Measurements from ENCODE around the gene SLC43A3.

Gene SLC43A3

DNA sequence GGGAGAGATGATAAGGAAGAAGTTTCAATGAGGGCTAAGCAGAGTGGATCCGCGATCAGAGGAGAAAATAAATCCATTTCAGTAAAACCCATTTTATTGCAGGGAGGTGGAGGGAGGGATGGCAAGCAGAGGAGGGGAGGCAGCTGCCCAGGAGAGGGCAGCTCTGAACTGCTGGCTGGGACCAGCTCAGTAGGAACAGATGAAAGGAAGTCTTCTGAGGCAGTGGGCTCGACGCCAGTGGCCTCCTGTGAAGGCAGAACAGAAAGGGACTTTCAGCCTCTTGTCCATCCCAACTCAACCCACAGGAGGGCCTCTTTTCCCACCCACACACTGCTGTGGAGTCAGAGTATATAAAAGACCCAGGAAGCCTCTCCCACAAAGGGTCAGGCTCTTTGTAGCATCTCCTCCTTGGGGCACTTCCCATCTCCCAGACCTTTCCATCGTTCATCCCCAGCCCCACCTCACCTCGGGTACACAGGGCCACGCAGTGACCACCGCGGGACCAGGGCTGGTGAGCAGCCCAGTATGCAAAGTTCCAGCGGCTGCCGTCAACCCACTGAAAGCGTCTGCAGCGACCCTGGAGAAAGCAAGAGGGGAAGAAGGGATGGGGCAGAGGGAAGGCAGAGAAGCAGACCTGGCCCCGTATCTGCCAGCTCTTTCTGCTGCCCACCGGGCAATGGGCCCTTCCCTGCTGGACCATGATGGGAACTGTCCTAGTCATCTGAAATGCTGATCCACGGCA is 39.5 kb downstream of the SLC43A3 start:
- H3K4me3 ChIP-seq (ENCODE audit: low read depth, low read length), result no peak overlapping the region
- TF ChIP-seq CTCF (IDR thresholded peaks at IDR 0.05; ENCODE audit: low read depth, low read length), result no peak

- TF ChIP-seq CTCF (IDR thresholded peaks at IDR 0.05; ENCODE audit: low read depth, low read length), result no peak
- H3K4me3 ChIP-seq (ENCODE audit: low read depth, low read length), result no peak overlapping the region
Measured at GRCh38 chr11:57386178-57386940, 40.6 kb downstream of the SLC43A3 start.

GRCh38 chr11:57380975-57381374 is 45.9 kb downstream of the SLC43A3 start, which contains the start of gene PRG3:
TSS of gene PRG3 (minus strand) at chr11:57381150. CDS start at chr11:57380708, 442 bp downstream.
- no peak within 1 kb of the TSS for H3K4me3 ChIP-seq (ENCODE audit: low read depth, low read length)
- TF ChIP-seq CTCF (IDR thresholded peaks at IDR 0.05; ENCODE audit: low read depth, low read length), result no peak

- H3K4me3 ChIP-seq (ENCODE audit: low read depth, low read length), result no peak overlapping the region
- TF ChIP-seq CTCF (IDR thresholded peaks at IDR 0.05; ENCODE audit: low read depth, low read length), result no peak
Measured at GRCh38 chr11:57379732-57380131, 47.2 kb downstream of the SLC43A3 start.

GRCh38 chr11:57378186-57378585 is 48.7 kb downstream of the SLC43A3 start:
- TF ChIP-seq CTCF (IDR thresholded peaks at IDR 0.05; ENCODE audit: low read depth, low read length), result no peak
- no peak overlapping the region for H3K4me3 ChIP-seq (ENCODE audit: low read depth, low read length)

- no peak overlapping the region for H3K4me3 ChIP-seq (ENCODE audit: low read depth, low read length)
- TF ChIP-seq CTCF (IDR thresholded peaks at IDR 0.05; ENCODE audit: low read depth, low read length), result no peak
Measured at GRCh38 chr11:57377107-57377506, 49.8 kb downstream of the SLC43A3 start.
